Measurements from ENCODE around the gene PTPRCAP. TPM values are rescaled to one million over a fixed set of nuclear protein-coding genes. Genes with fewer than 3 reads are reported as not detected.

The PTPRCAP gene
- total RNA-seq, 6 experiments from 2014 or later = 0.35 to 0.50 (median 0.40) TPM; not detected in 3

GRCh38 chr11:67411785-67412152, 25.7 kb downstream of the PTPRCAP start:
- H3K4me3 Mint-ChIP-seq = no peak overlapping the region
- peaks cover 32% of the 10 kb centered on the region for H3K27me3 Mint-ChIP-seq (ENCODE audit: insufficient read depth)
- H3K9me3 Mint-ChIP-seq = no peaks in the 10 kb centered on the region
- H3K36me3 Mint-ChIP-seq (ENCODE audit: low read depth) = no peaks in the 10 kb centered on the region
- no peaks in the 10 kb centered on the region for H3K4me1 Mint-ChIP-seq (ENCODE audit: low read depth)
- no peak for DNase-seq
- H3K27ac Mint-ChIP-seq = no peak overlapping the region
- TF ChIP-seq CTCF (IDR thresholded peaks at IDR 0.05) = no peak

- Mint-ChIP-seq H3K27ac (no peak overlapping the region), H3K4me3 (no peak overlapping the region), H3K27me3 (ENCODE audit: insufficient read depth) (peaks cover 32% of the 10 kb centered on the region), H3K9me3 (no peaks in the 10 kb centered on the region), H3K36me3 (ENCODE audit: low read depth) (no peaks in the 10 kb centered on the region), H3K4me1 (ENCODE audit: low read depth) (no peaks in the 10 kb centered on the region)
- no peak for TF ChIP-seq CTCF (IDR thresholded peaks at IDR 0.05)
- DNase-seq = no peak
These were observed 26.3 kb downstream of the PTPRCAP start for GRCh38 chr11:67410984-67411784.

GRCh38 chr11:67410369-67410831, 27.1 kb downstream of the PTPRCAP start:
- Mint-ChIP-seq H3K4me1 (ENCODE audit: low read depth) (no peaks in the 10 kb centered on the region), H3K4me3 (no peak overlapping the region), H3K9me3 (no peaks in the 10 kb centered on the region), H3K36me3 (ENCODE audit: low read depth) (no peaks in the 10 kb centered on the region), H3K27me3 (ENCODE audit: insufficient read depth) (peaks cover 32% of the 10 kb centered on the region), H3K27ac (no peak overlapping the region)
- no peak for DNase-seq
- no peak for TF ChIP-seq CTCF (IDR thresholded peaks at IDR 0.05)

GRCh38 chr11:67409781-67410368, 27.6 kb downstream of the PTPRCAP start:
- no peak for DNase-seq
- no peaks in the 10 kb centered on the region for H3K36me3 Mint-ChIP-seq (ENCODE audit: low read depth)
- H3K27me3 Mint-ChIP-seq (ENCODE audit: insufficient read depth) = peaks cover 30% of the 10 kb centered on the region
- no peak for TF ChIP-seq CTCF (IDR thresholded peaks at IDR 0.05)
- no peak overlapping the region for H3K27ac Mint-ChIP-seq
- H3K4me1 Mint-ChIP-seq (ENCODE audit: low read depth) = no peaks in the 10 kb centered on the region
- H3K9me3 Mint-ChIP-seq = no peaks in the 10 kb centered on the region
- no peak overlapping the region for H3K4me3 Mint-ChIP-seq

GRCh38 chr11:67409261-67409666, 28.2 kb downstream of the PTPRCAP start:
- H3K9me3 Mint-ChIP-seq = no peaks in the 10 kb centered on the region
- H3K4me1 Mint-ChIP-seq (ENCODE audit: low read depth) = no peaks in the 10 kb centered on the region
- peaks cover 29% of the 10 kb centered on the region for H3K27me3 Mint-ChIP-seq (ENCODE audit: insufficient read depth)
- DNase-seq = no peak
- no peak overlapping the region for H3K27ac Mint-ChIP-seq
- H3K36me3 Mint-ChIP-seq (ENCODE audit: low read depth) = no peaks in the 10 kb centered on the region
- no peak overlapping the region for H3K4me3 Mint-ChIP-seq
- no peak for TF ChIP-seq CTCF (IDR thresholded peaks at IDR 0.05)
